ENCODE data around the gene KRT76. TPM values are rescaled to one million over a fixed set of nuclear protein-coding genes. Genes with fewer than 3 reads are reported as not detected.
A peak's percentile ranks its signal among the peaks of the same experiment; 100 is the strongest.

The KRT76 gene
- total RNA-seq, 1 donor from 2014 or later = not detected

DNA sequence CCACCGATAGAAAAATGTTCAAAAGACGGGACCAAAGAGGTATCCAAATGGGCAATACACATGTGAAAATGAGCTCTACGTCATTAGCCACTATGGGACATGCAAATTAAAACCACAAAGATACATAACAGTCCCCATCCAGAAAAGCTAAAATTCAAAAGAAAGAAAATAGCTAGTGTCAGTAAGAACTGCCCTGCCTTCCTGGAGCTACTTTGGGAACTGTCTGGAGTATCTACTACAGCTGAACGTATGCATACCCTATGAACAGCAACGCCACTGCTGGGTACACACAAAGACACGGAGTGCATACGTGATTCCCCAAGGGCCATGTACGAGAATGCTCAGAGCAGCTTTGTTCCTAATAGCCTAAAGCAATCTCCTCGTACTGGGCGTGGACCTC, 48.0 kb downstream of the KRT76 start:
- no peak overlapping the region for H3K27ac ChIP-seq
- intact Hi-C loops (cut with DNase I) = no loop called here
- H3K27me3 ChIP-seq (ENCODE audit: low read depth) = peaks cover 10% of the 10 kb centered on the region
- DNase-seq (no peak), ATAC-seq (no peak)
- H3K9me3 ChIP-seq = no peaks in the 10 kb centered on the region
- H3K4me3 ChIP-seq = no peak overlapping the region
- no peaks in the 10 kb centered on the region for H3K4me1 ChIP-seq
- H3K36me3 ChIP-seq = no peaks in the 10 kb centered on the region
- TF ChIP-seq, protein P1, sequence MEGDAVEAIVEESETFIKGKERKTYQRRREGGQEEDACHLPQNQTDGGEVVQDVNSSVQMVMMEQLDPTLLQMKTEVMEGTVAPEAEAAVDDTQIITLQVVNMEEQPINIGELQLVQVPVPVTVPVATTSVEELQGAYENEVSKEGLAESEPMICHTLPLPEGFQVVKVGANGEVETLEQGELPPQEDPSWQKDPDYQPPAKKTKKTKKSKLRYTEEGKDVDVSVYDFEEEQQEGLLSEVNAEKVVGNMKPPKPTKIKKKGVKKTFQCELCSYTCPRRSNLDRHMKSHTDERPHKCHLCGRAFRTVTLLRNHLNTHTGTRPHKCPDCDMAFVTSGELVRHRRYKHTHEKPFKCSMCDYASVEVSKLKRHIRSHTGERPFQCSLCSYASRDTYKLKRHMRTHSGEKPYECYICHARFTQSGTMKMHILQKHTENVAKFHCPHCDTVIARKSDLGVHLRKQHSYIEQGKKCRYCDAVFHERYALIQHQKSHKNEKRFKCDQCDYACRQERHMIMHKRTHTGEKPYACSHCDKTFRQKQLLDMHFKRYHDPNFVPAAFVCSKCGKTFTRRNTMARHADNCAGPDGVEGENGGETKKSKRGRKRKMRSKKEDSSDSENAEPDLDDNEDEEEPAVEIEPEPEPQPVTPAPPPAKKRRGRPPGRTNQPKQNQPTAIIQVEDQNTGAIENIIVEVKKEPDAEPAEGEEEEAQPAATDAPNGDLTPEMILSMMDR (IDR thresholded peaks at IDR 0.05) = no peak

DNA sequence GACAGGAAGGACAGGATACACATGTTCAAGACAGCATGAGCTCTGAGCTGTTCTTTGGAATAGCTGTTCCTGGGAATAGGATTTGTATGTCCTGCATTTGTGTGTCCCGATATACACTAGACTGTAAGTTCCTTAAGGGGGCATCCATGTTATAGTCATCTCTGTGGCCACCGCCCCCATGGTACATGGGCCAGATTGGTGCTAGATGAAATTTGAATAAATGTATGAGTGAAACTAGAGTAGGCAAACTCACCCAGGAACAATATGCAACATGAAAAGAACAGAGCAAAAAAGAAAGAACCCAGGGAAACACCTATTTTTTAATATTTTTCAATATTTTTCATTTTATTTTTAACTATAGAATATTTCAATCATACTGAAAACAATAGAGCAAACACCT, 48.8 kb downstream of the KRT76 start:
- H3K4me3 ChIP-seq = no peak overlapping the region
- DNase-seq (no peak), ATAC-seq (no peak)
- H3K36me3 ChIP-seq = no peaks in the 10 kb centered on the region
- TF ChIP-seq, protein P1 (IDR thresholded peaks at IDR 0.05) = no peak
- peaks cover 10% of the 10 kb centered on the region for H3K27me3 ChIP-seq (ENCODE audit: low read depth)
- no peaks in the 10 kb centered on the region for H3K9me3 ChIP-seq
- intact Hi-C loops (cut with DNase I) = no loop called here
- H3K4me1 ChIP-seq = no peaks in the 10 kb centered on the region
- no peak overlapping the region for H3K27ac ChIP-seq

DNA sequence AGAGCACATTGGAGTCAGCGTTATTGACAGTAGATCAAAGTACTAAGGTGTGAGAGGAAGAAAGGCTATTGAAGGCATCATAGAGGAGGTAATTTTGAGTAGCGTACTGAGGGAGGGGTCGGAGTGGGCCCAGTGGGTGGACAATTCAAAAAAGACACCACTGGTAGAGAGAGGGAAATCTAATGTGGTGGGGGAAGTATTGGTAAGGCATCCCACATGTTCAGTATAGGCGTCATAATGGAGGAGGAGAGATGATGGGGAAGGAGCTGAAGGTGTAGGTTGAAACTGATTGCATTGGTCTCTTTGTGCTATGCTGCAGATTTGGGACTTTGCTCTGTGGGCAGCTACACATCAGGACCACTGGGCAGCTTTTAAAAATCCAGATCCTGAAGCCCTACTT, 50.1 kb downstream of the KRT76 start:
- peaks cover 10% of the 10 kb centered on the region for H3K27me3 ChIP-seq (ENCODE audit: low read depth)
- H3K4me3 ChIP-seq = no peak overlapping the region
- ATAC-seq (no peak), DNase-seq (no peak)
- H3K9me3 ChIP-seq = no peaks in the 10 kb centered on the region
- TF ChIP-seq, protein P1 (IDR thresholded peaks at IDR 0.05) = no peak
- H3K27ac ChIP-seq = no peak overlapping the region
- H3K36me3 ChIP-seq = no peaks in the 10 kb centered on the region
- intact Hi-C loops (cut with DNase I) = no loop called here
- H3K4me1 ChIP-seq = no peaks in the 10 kb centered on the region

DNA sequence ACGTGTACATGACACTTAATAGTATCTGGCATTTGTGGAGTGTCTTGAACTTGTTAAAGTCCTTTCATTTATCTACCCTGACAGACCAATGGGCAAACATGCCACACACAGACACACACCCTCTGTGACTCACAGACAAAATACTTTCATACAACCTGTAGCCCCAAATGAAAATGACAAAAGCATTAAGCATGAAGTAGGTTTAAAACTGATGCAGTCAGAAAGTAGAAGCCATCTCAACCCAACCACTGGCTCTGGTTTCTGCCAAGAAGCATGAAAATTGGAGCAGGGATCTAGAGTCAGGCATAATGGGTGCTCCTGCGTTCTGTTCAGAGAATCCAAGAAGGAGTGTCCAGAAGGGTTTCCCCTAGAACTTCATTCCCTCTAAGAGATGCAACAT, 50.7 kb downstream of the KRT76 start:
- Histone ChIP-seq H3K27ac (no peak overlapping the region), H3K4me1 (no peaks in the 10 kb centered on the region), H3K9me3 (no peaks in the 10 kb centered on the region), H3K36me3 (no peaks in the 10 kb centered on the region), H3K27me3 (ENCODE audit: low read depth) (peaks cover 10% of the 10 kb centered on the region), H3K4me3 (no peak overlapping the region)
- intact Hi-C loops (cut with DNase I) = no loop called here
- ATAC-seq (no peak), DNase-seq (no peak)
- TF ChIP-seq, protein P1 (IDR thresholded peaks at IDR 0.05) = no peak

DNA sequence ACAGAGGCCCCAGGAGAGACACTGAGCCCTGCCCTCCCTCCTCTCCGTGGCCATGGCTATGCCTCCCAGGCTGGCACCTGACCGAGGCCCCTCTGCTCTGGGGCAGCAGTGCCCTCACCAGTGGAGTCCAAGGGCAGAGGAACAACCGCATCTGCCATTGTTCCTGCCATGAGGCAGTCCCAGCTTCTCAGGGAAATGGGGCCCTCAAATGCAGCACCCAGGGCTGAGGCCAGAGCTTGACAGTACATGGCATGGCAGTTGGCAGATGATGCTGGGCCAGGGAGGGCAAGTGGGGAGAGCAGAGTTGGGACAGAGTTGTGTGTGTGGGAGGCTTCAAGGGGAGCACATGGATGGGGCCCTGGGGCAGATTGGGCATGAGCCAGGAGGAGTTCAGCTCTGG, 52.8 kb downstream of the KRT76 start:
- DNase-seq (no peak), ATAC-seq (peak in 1 of 2 donors; percentile 20)
- Histone ChIP-seq H3K27me3 (ENCODE audit: low read depth) (peaks cover 10% of the 10 kb centered on the region), H3K4me3 (no peak overlapping the region), H3K36me3 (no peaks in the 10 kb centered on the region), H3K4me1 (no peaks in the 10 kb centered on the region), H3K27ac (no peak overlapping the region), H3K9me3 (no peaks in the 10 kb centered on the region)
- intact Hi-C loops (cut with DNase I) = no loop called here
- TF ChIP-seq, protein P1 (IDR thresholded peaks at IDR 0.05) = no peak

DNA sequence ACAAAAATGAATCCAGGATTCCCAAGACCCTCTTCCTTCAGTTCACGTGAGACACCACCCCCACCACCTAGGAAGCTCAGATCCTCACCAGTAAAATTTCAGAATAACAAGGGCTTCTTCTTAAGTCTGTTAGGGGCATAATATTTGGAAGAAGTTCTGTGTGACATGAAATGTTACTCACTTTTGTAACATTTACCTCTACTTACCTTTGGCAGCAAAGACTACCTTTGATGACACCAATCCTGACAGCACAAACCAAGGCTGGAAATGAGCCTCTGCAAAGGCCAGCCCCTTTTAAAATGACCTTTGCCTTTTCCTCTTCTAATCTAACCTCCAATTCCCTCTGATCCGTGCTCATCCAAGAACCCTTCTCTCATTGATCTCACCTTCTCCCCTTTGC, 54.5 kb downstream of the KRT76 start:
- H3K27ac ChIP-seq = no peak overlapping the region
- no peaks in the 10 kb centered on the region for H3K9me3 ChIP-seq
- no peak for DNase-seq
- ATAC-seq = no peak
- no peaks in the 10 kb centered on the region for H3K4me1 ChIP-seq
- intact Hi-C loops (cut with DNase I) = no loop called here
- H3K4me3 ChIP-seq = no peak overlapping the region
- H3K36me3 ChIP-seq = no peaks in the 10 kb centered on the region
- peaks cover 10% of the 10 kb centered on the region for H3K27me3 ChIP-seq (ENCODE audit: low read depth)
- TF ChIP-seq, protein P1 (IDR thresholded peaks at IDR 0.05) = no peak

All from lower lobe of right lung (tissue), 2 donors.